GM12873 (cell line): ENCODE measurements around the gene NOTUM.
A peak's percentile ranks its signal among the peaks of the same experiment; 100 is the strongest.

Experiments used
- CTCF ChIP-seq: IDR thresholded peaks from 2 replicates; pipeline ENCODE4 v1.5.1; 2012; ENCODE audit warnings: low read depth, mild to moderate bottlenecking, moderate library complexity, low read length, control low read depth; ENCODE audit not compliant: insufficient read depth; ENCODE audit errors: missing control alignments

NOTUM gene

GRCh38 chr17:81930142-81931125 is 30.6 kb downstream of the NOTUM start:
- no peak for TF ChIP-seq CTCF

- no peak for TF ChIP-seq CTCF
These were observed 31.5 kb downstream of the NOTUM start for GRCh38 chr17:81929253-81930141.

GRCh38 chr17:81928544-81929252 is 32.3 kb downstream of the NOTUM start:
- TF ChIP-seq CTCF, result no peak

GRCh38 chr17:81927653-81928543 is 33.1 kb downstream of the NOTUM start, which contains the start of gene MAFG:
MAFG (minus strand) TSS chr17:81927735; CDS start chr17:81923185, 4,550 bp downstream.
- peak; percentile 42 for TF ChIP-seq CTCF

- TF ChIP-seq CTCF, result no peak
These were observed 33.8 kb downstream of the NOTUM start for GRCh38 chr17:81927152-81927652.

- no peak for TF ChIP-seq CTCF
These were observed 34.4 kb downstream of the NOTUM start for GRCh38 chr17:81926451-81927151.
